RWPE1 (cell line): ENCODE results near the gene P2RX1.
"Not testable (repeated sequence)": the region's sequence is repeated elsewhere in the genome, so short reads cannot be mapped to it uniquely, and the experiment has no call there.

ENCODE experiments used
- CTCF ChIA-PET: fragments of 350-600 bp; sonication (Branson Sonifier 250); formaldehyde crosslinking; extraction: SDS; loops from one replicate; lab custom pipeline; 2021; lab: Yijun Ruan, JAX
- POLR2A ChIA-PET: fragments of 400-600 bp; formaldehyde crosslinking; extraction: SDS; loops from one replicate; lab custom pipeline; 2020; ENCODE audit warnings: antibody characterized with exemption; ENCODE audit not compliant: low non-redundant PET; lab: Yijun Ruan, JAX
- DNase-seq: peaks from one replicate; pipeline ENCODE4 v3.0.0; 2012; ENCODE audit warnings: low spot score
- H3K27ac ChIP-seq: fragments of 450-650 bp; 2 replicates; pipeline ENCODE4 v1.5.1; 2017
- TF ChIP-seq, protein P1 (sequence below): fragments of 450-650 bp; conservative IDR thresholded peaks from 2 replicates; pipeline ENCODE4 v1.5.1; 2017; ENCODE audit warnings: low read depth, mild to moderate bottlenecking

The P2RX1 gene

DNA sequence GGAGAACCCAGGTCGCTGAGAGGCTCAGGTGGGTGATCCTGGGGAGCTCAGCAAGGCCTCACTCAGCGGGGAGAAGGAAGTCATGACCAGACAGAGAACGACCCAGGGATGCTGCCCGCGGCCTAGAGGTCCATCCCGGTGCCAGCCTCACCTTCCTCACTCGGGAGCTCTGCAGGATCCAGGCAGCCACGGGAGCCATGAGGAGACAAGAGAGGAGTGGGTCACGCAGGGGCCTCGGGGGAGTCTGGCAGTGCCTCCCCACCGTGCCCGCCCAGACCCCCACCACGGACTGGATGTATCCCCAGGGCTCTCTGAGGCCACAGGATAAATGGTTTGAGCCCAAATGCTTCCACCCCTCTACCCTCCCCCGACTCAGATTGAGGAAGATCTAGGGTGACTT is 37.3 kb upstream of the P2RX1 start:
- POLR2A ChIA-PET: interaction anchor here (0.6 kb wide), 1 partner anchor 114 kb away, joined by 3 read pairs; no protein-coding TSS in a partner anchor
- DNase-seq: no peak
- CTCF ChIA-PET: interaction anchor here (0.6 kb wide), 1 partner anchor 58 kb away, joined by 3 read pairs; no protein-coding TSS in a partner anchor
- H3K27ac ChIP-seq: no peak overlapping the region
- TF ChIP-seq, protein P1, sequence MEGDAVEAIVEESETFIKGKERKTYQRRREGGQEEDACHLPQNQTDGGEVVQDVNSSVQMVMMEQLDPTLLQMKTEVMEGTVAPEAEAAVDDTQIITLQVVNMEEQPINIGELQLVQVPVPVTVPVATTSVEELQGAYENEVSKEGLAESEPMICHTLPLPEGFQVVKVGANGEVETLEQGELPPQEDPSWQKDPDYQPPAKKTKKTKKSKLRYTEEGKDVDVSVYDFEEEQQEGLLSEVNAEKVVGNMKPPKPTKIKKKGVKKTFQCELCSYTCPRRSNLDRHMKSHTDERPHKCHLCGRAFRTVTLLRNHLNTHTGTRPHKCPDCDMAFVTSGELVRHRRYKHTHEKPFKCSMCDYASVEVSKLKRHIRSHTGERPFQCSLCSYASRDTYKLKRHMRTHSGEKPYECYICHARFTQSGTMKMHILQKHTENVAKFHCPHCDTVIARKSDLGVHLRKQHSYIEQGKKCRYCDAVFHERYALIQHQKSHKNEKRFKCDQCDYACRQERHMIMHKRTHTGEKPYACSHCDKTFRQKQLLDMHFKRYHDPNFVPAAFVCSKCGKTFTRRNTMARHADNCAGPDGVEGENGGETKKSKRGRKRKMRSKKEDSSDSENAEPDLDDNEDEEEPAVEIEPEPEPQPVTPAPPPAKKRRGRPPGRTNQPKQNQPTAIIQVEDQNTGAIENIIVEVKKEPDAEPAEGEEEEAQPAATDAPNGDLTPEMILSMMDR: no peak

DNA sequence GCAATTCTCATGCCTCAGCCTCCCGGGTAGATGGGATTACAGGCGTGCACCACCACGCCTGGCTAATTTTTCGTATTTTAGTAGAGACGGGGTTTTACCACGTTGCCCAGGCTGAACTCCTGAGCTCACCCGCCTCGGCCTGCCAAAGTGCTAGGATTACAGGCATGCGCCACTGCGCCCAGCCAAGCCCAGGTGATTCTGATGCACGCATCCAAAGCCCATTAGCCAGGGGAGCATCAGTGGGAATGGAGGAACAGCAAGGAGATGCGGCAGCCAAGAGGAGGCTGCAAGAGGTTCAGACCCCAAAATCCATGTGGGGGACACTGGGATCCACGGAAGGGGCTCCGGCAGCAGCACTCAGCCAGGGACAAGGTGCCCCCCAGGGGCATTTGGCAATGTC is 35.9 kb upstream of the P2RX1 start:
- no peak overlapping the region for H3K27ac ChIP-seq
- no peak for DNase-seq
- TF ChIP-seq, protein P1: no peak
- ChIA-PET POLR2A (no interaction called here), CTCF (no interaction called here)

DNA sequence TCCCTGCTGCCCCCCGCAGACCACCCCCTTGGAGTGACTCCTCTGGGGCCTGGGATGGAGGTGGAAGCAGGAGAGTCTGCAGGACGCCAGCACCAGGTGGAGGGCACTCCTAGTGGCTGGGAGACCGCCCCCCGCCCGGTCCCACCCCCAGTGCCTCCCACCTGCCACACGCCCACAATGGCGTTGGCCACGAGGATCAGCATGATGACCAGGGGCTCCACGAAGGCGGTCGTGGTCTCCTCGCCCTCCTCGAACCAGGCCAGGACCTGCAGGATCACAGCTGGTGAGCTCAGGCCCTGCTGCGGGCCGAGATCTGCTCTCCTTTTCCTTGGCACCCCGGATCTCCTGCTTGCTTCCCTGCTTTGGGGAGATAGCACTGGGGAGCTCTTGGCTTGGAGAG is 35.2 kb upstream of the P2RX1 start:
- no peak for DNase-seq
- no peak overlapping the region for H3K27ac ChIP-seq
- TF ChIP-seq, protein P1: no peak
- ChIA-PET POLR2A (no interaction called here), CTCF (no interaction called here)

DNA sequence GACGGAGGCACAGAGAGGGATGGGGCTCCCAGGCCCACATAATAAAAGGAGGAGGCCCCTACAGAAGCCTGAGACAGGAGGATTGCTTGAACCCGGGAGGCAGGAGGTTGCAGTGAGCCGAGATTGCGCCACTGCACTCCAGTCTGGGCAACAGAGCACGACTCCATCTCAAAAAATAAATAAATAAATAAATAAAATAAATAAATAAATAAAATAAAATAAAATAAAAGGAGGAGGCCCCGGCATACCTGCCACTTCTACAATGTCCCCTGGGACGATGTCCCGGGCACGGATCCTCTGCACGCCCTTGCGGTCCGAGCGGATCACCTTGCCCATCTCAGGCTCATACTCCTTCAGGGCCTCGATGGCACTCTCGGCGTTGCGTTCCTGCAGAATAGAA is 34.7 kb upstream of the P2RX1 start:
- CTCF ChIA-PET: no interaction called here
- TF ChIP-seq, protein P1: no peak
- DNase-seq: no peak
- POLR2A ChIA-PET: no interaction called here
- no peak overlapping the region for H3K27ac ChIP-seq

DNA sequence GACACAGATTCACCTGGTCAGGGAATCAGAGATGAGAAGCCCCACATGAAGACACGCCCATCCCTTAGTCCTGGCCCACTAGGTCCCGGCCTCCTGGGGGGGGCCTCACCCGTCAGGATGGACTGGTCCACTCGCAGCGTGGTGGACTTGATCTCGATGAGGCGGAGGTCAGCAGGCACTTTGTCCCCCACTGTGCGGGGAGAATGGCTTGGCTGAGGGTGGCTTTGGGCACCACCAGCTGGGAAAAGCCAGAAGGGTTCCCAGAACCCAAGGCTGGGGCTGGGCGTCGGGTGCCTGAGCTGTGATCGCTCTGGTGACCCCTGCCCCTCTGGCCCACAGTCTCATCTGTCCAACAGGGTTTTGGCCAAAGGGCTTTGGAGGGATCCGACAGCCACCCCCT is 34.3 kb upstream of the P2RX1 start:
- ChIA-PET CTCF (interaction anchor here (0.9 kb wide), 1 partner anchor 37 kb away, joined by 4 read pairs; no protein-coding TSS in a partner anchor), POLR2A (no interaction called here)
- H3K27ac ChIP-seq: no peak overlapping the region
- TF ChIP-seq, protein P1: no peak
- no peak for DNase-seq

DNA sequence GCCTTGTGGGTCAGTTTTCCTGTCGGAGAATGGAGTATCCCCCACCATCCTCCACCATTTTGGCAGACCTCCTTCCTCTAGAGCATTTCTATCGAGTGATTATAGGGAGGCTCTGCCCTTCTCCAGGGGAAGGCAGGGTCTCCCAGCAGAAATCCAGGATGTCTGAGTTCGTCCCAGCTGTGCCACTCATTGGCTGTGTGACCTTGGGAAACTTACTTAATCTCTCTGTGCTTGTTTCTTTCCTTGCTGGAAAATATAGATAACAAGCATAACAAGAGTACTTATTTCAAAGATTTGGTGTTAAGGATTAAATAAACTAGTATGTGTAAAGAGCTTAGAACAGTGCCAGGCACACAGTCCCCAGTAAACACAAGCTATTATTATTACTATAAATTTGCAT is 33.2 kb upstream of the P2RX1 start:
- ChIA-PET POLR2A (no interaction called here), CTCF (interaction anchor here (0.9 kb wide), 1 partner anchor 36 kb away, joined by 4 read pairs; no protein-coding TSS in a partner anchor)
- H3K27ac ChIP-seq: no peak overlapping the region
- no peak for DNase-seq
- TF ChIP-seq, protein P1: no peak

DNA sequence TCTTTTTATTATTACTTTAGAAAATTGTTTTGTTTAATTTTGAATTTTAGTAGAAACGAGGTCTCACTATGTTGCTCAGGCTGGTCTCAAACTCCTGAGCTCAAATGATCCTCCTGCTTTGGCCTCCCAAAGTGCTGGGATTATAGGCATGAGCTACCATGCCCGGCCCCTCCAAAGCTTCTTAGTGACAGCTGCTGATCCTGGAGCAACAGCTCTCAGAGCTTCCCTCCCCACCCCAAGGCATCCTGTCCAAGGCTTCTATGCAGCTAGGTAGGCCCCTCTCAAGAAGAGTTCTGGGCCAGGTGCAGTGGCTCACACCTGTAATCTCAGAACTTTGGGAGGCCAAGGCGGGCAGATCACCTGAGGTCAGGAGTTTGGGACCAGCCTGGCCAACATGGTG is 32.3 kb upstream of the P2RX1 start:
- CTCF ChIA-PET, POLR2A ChIA-PET, DNase-seq, H3K27ac ChIP-seq: not testable (repeated sequence)
